Kidney glomerular epithelial cell (primary cell): ENCODE measurements around the gene MRPL10.
"Not testable (repeated sequence)": the region's sequence is repeated elsewhere in the genome, so short reads cannot be mapped to it uniquely, and the experiment has no call there.

Experiments
- DNase-seq: peaks from one replicate; lab custom pipeline; 2025; lab: John Stamatoyannopoulos, UW

Gene MRPL10

GRCh38 chr17:47789611-47790561, 41.5 kb downstream of the MRPL10 start:
- DNase-seq: peak; percentile 4

DNA sequence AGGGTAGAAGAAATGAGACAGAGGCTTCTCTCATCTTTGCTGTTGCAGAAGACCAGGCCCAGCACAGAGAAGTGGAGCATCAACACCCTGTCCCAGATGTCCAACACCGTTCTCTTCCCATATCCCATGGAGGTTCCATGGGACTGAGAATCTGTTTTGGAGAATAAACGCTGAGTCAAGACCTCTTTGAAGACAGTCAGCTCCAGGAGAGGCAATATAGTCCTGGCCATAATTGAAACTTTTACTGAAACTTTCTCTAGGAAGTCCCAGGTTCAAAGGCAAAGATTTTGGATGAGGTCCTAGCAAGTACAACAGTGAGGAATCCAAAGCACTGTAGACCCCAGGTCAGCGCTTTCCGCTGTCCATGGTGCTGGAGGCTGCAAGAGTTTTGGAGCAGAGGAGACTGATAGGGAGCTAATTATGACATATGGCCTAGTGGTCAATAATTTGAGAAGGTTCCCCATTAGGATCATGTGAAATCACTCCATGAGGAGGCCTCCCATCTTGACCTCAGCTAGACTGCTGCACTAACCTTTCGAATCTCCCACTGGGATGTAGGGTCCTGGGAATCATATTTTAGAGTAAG, 45.7 kb downstream of the MRPL10 start:
- DNase-seq: no peak

DNA sequence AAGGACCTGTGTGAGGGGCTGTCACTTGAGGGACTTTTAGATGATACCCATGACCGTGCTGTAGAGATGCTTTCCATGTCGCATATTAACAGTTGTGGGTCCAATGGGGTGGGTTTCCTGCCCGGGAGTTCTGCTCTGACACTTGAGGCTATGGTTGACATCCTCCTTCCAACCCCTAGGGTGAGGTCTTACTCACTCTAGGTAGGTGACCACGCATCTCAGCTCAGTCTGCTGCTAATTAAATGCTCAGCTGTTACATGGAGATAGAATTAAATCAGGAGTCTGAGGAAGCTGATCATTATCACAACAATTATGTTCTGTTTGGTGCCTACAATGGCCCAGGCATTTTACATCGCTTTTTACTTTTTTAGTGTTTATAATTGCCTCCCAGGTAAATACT, 49.9 kb downstream of the MRPL10 start:
- DNase-seq: no peak

GRCh38 chr17:47778184-47778635, 53.1 kb downstream of the MRPL10 start:
- no peak for DNase-seq

- peak; percentile 35 for DNase-seq
Observed at GRCh38 chr17:47776330-47777197, 54.8 kb downstream of the MRPL10 start.

GRCh38 chr17:47774987-47775580, 56.3 kb downstream of the MRPL10 start:
- no peak for DNase-seq

GRCh38 chr17:47774331-47774730, 57.0 kb downstream of the MRPL10 start:
- no peak for DNase-seq

- not testable (repeated sequence) for DNase-seq
Observed at GRCh38 chr17:47773649-47774048, 57.7 kb downstream of the MRPL10 start.
